Measurements from ENCODE around the gene DHRS11. TPM values are rescaled to one million over a fixed set of nuclear protein-coding genes. Genes with fewer than 3 reads are reported as not detected.

DHRS11 gene
- total and polyA plus RNA-seq, 2 experiments from 2014 or later: 3.1 to 4.7 TPM

- Histone ChIP-seq H4K20me1 (ENCODE audit: insufficient read depth) (no peaks in the 10 kb centered on the region), H3K9me2 (ENCODE audit: insufficient read depth) (no peaks in the 10 kb centered on the region), H3F3A (ENCODE audit: insufficient read depth) (no peaks in the 10 kb centered on the region), H3K27me3 (replicated peaks; ENCODE audit: insufficient read depth) (no peaks in the 10 kb centered on the region), H3K4me3 (no peak overlapping the region), H2AFZ (no peak overlapping the region), H3K9me3 (ENCODE audit: low read depth) (no peaks in the 10 kb centered on the region), H3K27ac (no peak overlapping the region), H3K79me2 (ENCODE audit: insufficient read depth) (no peaks in the 10 kb centered on the region), H3K9ac (no peak overlapping the region), H3K36me3 (ENCODE audit: low read depth) (no peaks in the 10 kb centered on the region), H3K4me2 (ENCODE audit: unreplicated experiment) (no peak overlapping the region), H3K4me1 (ENCODE audit: insufficient read depth) (no peaks in the 10 kb centered on the region)
- no peak for DNase-seq
- in situ Hi-C loops (cut with MboI): no loop called here
- WGBS, 2 experiments (ENCODE audit: low coverage in 1 of 2, low lambda C conversion rate in 2 of 2, missing lambda C conversion rate in 2 of 2): 72 to 73% methylated on average over 7 of the region's 7 CpGs
- TF ChIP-seq EZH2 (IDR thresholded peaks at IDR 0.05; ENCODE audit: insufficient read depth, poor library complexity, severe bottlenecking): no peak
- no peak for TF ChIP-seq EZH2phosphoT487 (IDR thresholded peaks at IDR 0.05; ENCODE audit: insufficient read depth, low read depth)
Observed at GRCh38 chr17:36617773-36618172, 26.1 kb downstream of the DHRS11 start.

- Histone ChIP-seq H3K9me3 (ENCODE audit: low read depth) (no peaks in the 10 kb centered on the region), H3K27me3 (replicated peaks; ENCODE audit: insufficient read depth) (no peaks in the 10 kb centered on the region)
- 42 to 53% methylated on average over 3 of the region's 3 CpGs for WGBS, 2 experiments (ENCODE audit: low coverage in 1 of 2, low lambda C conversion rate in 2 of 2, missing lambda C conversion rate in 2 of 2)
Observed at GRCh38 chr17:36623281-36623680, 31.6 kb downstream of the DHRS11 start.

GRCh38 chr17:36625188-36625587 lies 33.5 kb downstream of the DHRS11 start:
- Histone ChIP-seq H3K9ac (no peak overlapping the region), H2AFZ (no peak overlapping the region), H3K27me3 (replicated peaks; ENCODE audit: insufficient read depth) (no peaks in the 10 kb centered on the region), H3K27ac (no peak overlapping the region), H3K4me3 (no peak overlapping the region), H3K79me2 (ENCODE audit: insufficient read depth) (no peaks in the 10 kb centered on the region), H3K9me3 (ENCODE audit: low read depth) (no peaks in the 10 kb centered on the region), H3K9me2 (ENCODE audit: insufficient read depth) (no peaks in the 10 kb centered on the region), H3K36me3 (ENCODE audit: low read depth) (no peaks in the 10 kb centered on the region), H3K4me2 (ENCODE audit: unreplicated experiment) (no peak overlapping the region), H4K20me1 (ENCODE audit: insufficient read depth) (no peaks in the 10 kb centered on the region), H3F3A (ENCODE audit: insufficient read depth) (no peaks in the 10 kb centered on the region), H3K4me1 (ENCODE audit: insufficient read depth) (no peaks in the 10 kb centered on the region)
- in situ Hi-C loops (cut with MboI): loop anchor here (5.0 to 25.0 kb wide), 2 partner anchors 422 to 612 kb away; no protein-coding TSS in a partner anchor
- no peak for DNase-seq
- whole genome bisulfite sequencing, 2 experiments (ENCODE audit: low coverage in 1 of 2, low lambda C conversion rate in 2 of 2, missing lambda C conversion rate in 2 of 2): 67 to 76% methylated on average over 7 of the region's 7 CpGs
- TF ChIP-seq EZH2 (IDR thresholded peaks at IDR 0.05; ENCODE audit: insufficient read depth, poor library complexity, severe bottlenecking): no peak
- no peak for TF ChIP-seq EZH2phosphoT487 (IDR thresholded peaks at IDR 0.05; ENCODE audit: insufficient read depth, low read depth)

More at GRCh38 chr17:36623281-36623680, 31.6 kb downstream of the DHRS11 start:
- H3K79me2 ChIP-seq (ENCODE audit: insufficient read depth): no peaks in the 10 kb centered on the region
- DNase-seq: no peak
- H2AFZ ChIP-seq: no peak overlapping the region
- no peaks in the 10 kb centered on the region for H4K20me1 ChIP-seq (ENCODE audit: insufficient read depth)
- in situ Hi-C loops (cut with MboI): no loop called here
- no peaks in the 10 kb centered on the region for H3K36me3 ChIP-seq (ENCODE audit: low read depth)
- H3F3A ChIP-seq (ENCODE audit: insufficient read depth): no peaks in the 10 kb centered on the region
- H3K27ac ChIP-seq: no peak overlapping the region
- TF ChIP-seq EZH2 (IDR thresholded peaks at IDR 0.05; ENCODE audit: insufficient read depth, poor library complexity, severe bottlenecking) (no peak), EZH2phosphoT487 (IDR thresholded peaks at IDR 0.05; ENCODE audit: insufficient read depth, low read depth) (no peak)
- H3K4me3 ChIP-seq: no peak overlapping the region
- H3K4me1 ChIP-seq (ENCODE audit: insufficient read depth): no peaks in the 10 kb centered on the region
- no peak overlapping the region for H3K9ac ChIP-seq
- no peaks in the 10 kb centered on the region for H3K9me2 ChIP-seq (ENCODE audit: insufficient read depth)
- H3K4me2 ChIP-seq (ENCODE audit: unreplicated experiment): no peak overlapping the region

GRCh38 chr17:36627101-36627500 lies 35.4 kb downstream of the DHRS11 start:
- in situ Hi-C loops (cut with MboI): loop anchor here (5.0 to 25.0 kb wide), 2 partner anchors 420 to 610 kb away; no protein-coding TSS in a partner anchor
- no peaks in the 10 kb centered on the region for H3K79me2 ChIP-seq (ENCODE audit: insufficient read depth)
- no peak for DNase-seq
- no peak for TF ChIP-seq EZH2phosphoT487 (IDR thresholded peaks at IDR 0.05; ENCODE audit: insufficient read depth, low read depth)
- no peak for TF ChIP-seq EZH2 (IDR thresholded peaks at IDR 0.05; ENCODE audit: insufficient read depth, poor library complexity, severe bottlenecking)
- H3K9me3 ChIP-seq (ENCODE audit: low read depth): no peaks in the 10 kb centered on the region
- H3K27me3 ChIP-seq (replicated peaks; ENCODE audit: insufficient read depth): no peaks in the 10 kb centered on the region; the same call in 1 of the 2 replicates
- H3K4me3 ChIP-seq: no peak overlapping the region
- H2AFZ ChIP-seq: no peak overlapping the region
- H3K36me3 ChIP-seq (ENCODE audit: low read depth): no peaks in the 10 kb centered on the region
- H3K4me2 ChIP-seq (ENCODE audit: unreplicated experiment): no peak overlapping the region
- no peaks in the 10 kb centered on the region for H4K20me1 ChIP-seq (ENCODE audit: insufficient read depth)
- no peaks in the 10 kb centered on the region for H3F3A ChIP-seq (ENCODE audit: insufficient read depth)
- H3K9me2 ChIP-seq (ENCODE audit: insufficient read depth): no peaks in the 10 kb centered on the region
- no peak overlapping the region for H3K9ac ChIP-seq
- no peaks in the 10 kb centered on the region for H3K4me1 ChIP-seq (ENCODE audit: insufficient read depth)
- H3K27ac ChIP-seq: no peak overlapping the region
- 66 to 69% methylated on average over 12 of the region's 12 CpGs for WGBS, 2 experiments (ENCODE audit: low coverage in 1 of 2, low lambda C conversion rate in 2 of 2, missing lambda C conversion rate in 2 of 2)

All from GM23248 (cell line).